Stomach smooth muscle (tissue), 2 donors: Measurements from ENCODE around the gene HDC.

Experiments
- H3K27ac ChIP-seq: one replicate; pipeline ENCODE4 v1.7.0; 2013; ENCODE audit warnings: mild to moderate bottlenecking, low read length, inconsistent platforms
- H3K27me3 ChIP-seq, 2 donors: one replicate each; pipeline ENCODE4 v1.7.0; 2013; ENCODE audit warnings: low read length in 2 of 2; ENCODE audit not compliant: insufficient read depth in 2 of 2, control insufficient read depth in 1 of 2
- H3K36me3 ChIP-seq, 2 donors: one replicate each; pipeline ENCODE4 v1.7.0; 2013; ENCODE audit warnings: low read length in 2 of 2; ENCODE audit not compliant: control insufficient read depth in 2 of 2, insufficient read depth in 2 of 2
- H3K4me1 ChIP-seq: one replicate; pipeline ENCODE4 v1.7.0; 2013; ENCODE audit warnings: low read length; ENCODE audit not compliant: control insufficient read depth, insufficient read depth
- H3K4me3 ChIP-seq, 2 donors: one replicate each; pipeline ENCODE4 v1.7.0; 2013; ENCODE audit warnings: low read length in 2 of 2
- H3K9ac ChIP-seq, 2 donors: one replicate each; pipeline ENCODE4 v1.7.0; 2013; ENCODE audit warnings: low read length in 2 of 2, mild to moderate bottlenecking in 1 of 2
- H3K9me3 ChIP-seq, 2 donors: one replicate each; pipeline ENCODE4 v1.7.0; 2013; ENCODE audit warnings: low read length in 2 of 2; ENCODE audit not compliant: control insufficient read depth in 2 of 2
- donor health status: healthy.
- donor health status: Pancreatic carcinoma.

HDC gene

GRCh38 chr15:50280271-50280670 lies 14.7 kb upstream of the HDC start:
- no peaks in the 10 kb centered on the region for H3K27me3 ChIP-seq
- H3K36me3 ChIP-seq, result peaks cover 2 to 5% of the 10 kb centered on the region in 2 donors
- no peaks in the 10 kb centered on the region for H3K4me1 ChIP-seq
- no peak overlapping the region for H3K9ac ChIP-seq
- no peak overlapping the region for H3K4me3 ChIP-seq
- no peaks in the 10 kb centered on the region for H3K9me3 ChIP-seq
- H3K27ac ChIP-seq, result no peak overlapping the region

- H3K36me3 ChIP-seq, result no peaks in the 10 kb centered on the region
- no peak overlapping the region for H3K9ac ChIP-seq
- H3K9me3 ChIP-seq, result no peaks in the 10 kb centered on the region
- no peaks in the 10 kb centered on the region for H3K4me1 ChIP-seq
- H3K27me3 ChIP-seq, result no peaks in the 10 kb centered on the region
- no peak overlapping the region for H3K27ac ChIP-seq
- no peak overlapping the region for H3K4me3 ChIP-seq
Measured at GRCh38 chr15:50278496-50278895, 13.0 kb upstream of the HDC start.

GRCh38 chr15:50277370-50277769 lies 11.8 kb upstream of the HDC start:
- H3K9ac ChIP-seq, result no peak overlapping the region
- no peaks in the 10 kb centered on the region for H3K4me1 ChIP-seq
- H3K27ac ChIP-seq, result no peak overlapping the region

GRCh38 chr15:50275908-50276307 lies 10.4 kb upstream of the HDC start:
- no peaks in the 10 kb centered on the region for H3K9me3 ChIP-seq
- H3K27ac ChIP-seq, result no peak overlapping the region
- no peaks in the 10 kb centered on the region for H3K4me1 ChIP-seq
- no peak overlapping the region for H3K9ac ChIP-seq
- H3K27me3 ChIP-seq, result no peaks in the 10 kb centered on the region
- H3K4me3 ChIP-seq, result no peak overlapping the region
- H3K36me3 ChIP-seq, result no peaks in the 10 kb centered on the region

More at GRCh38 chr15:50277370-50277769, 11.8 kb upstream of the HDC start:
- no peaks in the 10 kb centered on the region for H3K27me3 ChIP-seq
- H3K36me3 ChIP-seq, result no peaks in the 10 kb centered on the region
- H3K4me3 ChIP-seq, result no peak overlapping the region
- no peaks in the 10 kb centered on the region for H3K9me3 ChIP-seq

- H3K27me3 ChIP-seq, result no peaks in the 10 kb centered on the region
- H3K9me3 ChIP-seq, result no peaks in the 10 kb centered on the region
- H3K27ac ChIP-seq, result no peak overlapping the region
- H3K9ac ChIP-seq, result no peak overlapping the region
- no peaks in the 10 kb centered on the region for H3K36me3 ChIP-seq
- H3K4me1 ChIP-seq, result no peaks in the 10 kb centered on the region
- H3K4me3 ChIP-seq, result no peak overlapping the region
Measured at GRCh38 chr15:50275091-50275490, 9.6 kb upstream of the HDC start.

GRCh38 chr15:50267577-50267976 lies 2.1 kb upstream of the HDC start:
- Histone ChIP-seq H3K4me3 (no peak overlapping the region), H3K4me1 (no peaks in the 10 kb centered on the region), H3K9me3 (no peaks in the 10 kb centered on the region), H3K27me3 (no peaks in the 10 kb centered on the region), H3K27ac (no peak overlapping the region), H3K9ac (no peak overlapping the region), H3K36me3 (no peaks in the 10 kb centered on the region)

GRCh38 chr15:50262533-50262932 lies 3.0 kb downstream of the HDC start:
- H3K27me3 ChIP-seq, result no peaks in the 10 kb centered on the region
- H3K4me3 ChIP-seq, result no peak overlapping the region
- no peaks in the 10 kb centered on the region for H3K36me3 ChIP-seq
- no peak overlapping the region for H3K9ac ChIP-seq
- no peaks in the 10 kb centered on the region for H3K9me3 ChIP-seq
- no peak overlapping the region for H3K27ac ChIP-seq
- H3K4me1 ChIP-seq, result no peaks in the 10 kb centered on the region

- H3K27ac ChIP-seq, result no peak overlapping the region
Measured at GRCh38 chr15:50261981-50262380, 3.5 kb downstream of the HDC start.

GRCh38 chr15:50260969-50261496 lies 4.5 kb downstream of the HDC start:
- H3K27ac ChIP-seq, result no peak overlapping the region
- no peak overlapping the region for H3K9ac ChIP-seq
- H3K4me3 ChIP-seq, result no peak overlapping the region
- peaks cover 0 to 3% of the 10 kb centered on the region in 2 donors for H3K27me3 ChIP-seq
- no peaks in the 10 kb centered on the region for H3K9me3 ChIP-seq
- no peaks in the 10 kb centered on the region for H3K4me1 ChIP-seq
- no peaks in the 10 kb centered on the region for H3K36me3 ChIP-seq

More at GRCh38 chr15:50261981-50262380, 3.5 kb downstream of the HDC start:
- H3K9ac ChIP-seq, result no peak overlapping the region
- H3K9me3 ChIP-seq, result no peaks in the 10 kb centered on the region
- H3K36me3 ChIP-seq, result no peaks in the 10 kb centered on the region
- no peaks in the 10 kb centered on the region for H3K4me1 ChIP-seq
- H3K27me3 ChIP-seq, result peaks cover 0 to 3% of the 10 kb centered on the region in 2 donors
- H3K4me3 ChIP-seq, result no peak overlapping the region

GRCh38 chr15:50259276-50259675 lies 6.2 kb downstream of the HDC start:
- Histone ChIP-seq H3K4me3 (no peak overlapping the region), H3K4me1 (no peaks in the 10 kb centered on the region), H3K9me3 (no peaks in the 10 kb centered on the region), H3K36me3 (no peaks in the 10 kb centered on the region), H3K27ac (no peak overlapping the region), H3K27me3 (peaks cover 0 to 3% of the 10 kb centered on the region in 2 donors), H3K9ac (no peak overlapping the region)

- no peak overlapping the region for H3K9ac ChIP-seq
- H3K27ac ChIP-seq, result no peak overlapping the region
Measured at GRCh38 chr15:50257924-50258323, 7.6 kb downstream of the HDC start.

More at GRCh38 chr15:50257924-50258323, 7.6 kb downstream of the HDC start:
- Histone ChIP-seq H3K9me3 (no peaks in the 10 kb centered on the region), H3K27me3 (peaks cover 0 to 3% of the 10 kb centered on the region in 2 donors), H3K4me3 (no peak overlapping the region), H3K4me1 (no peaks in the 10 kb centered on the region), H3K36me3 (no peaks in the 10 kb centered on the region)
